HepG2 (cell line): ENCODE results near the gene PDE4D. TPM values are rescaled to one million over a fixed set of nuclear protein-coding genes. Genes with fewer than 3 reads are reported as not detected.

ENCODE experiments used
- ARID5B ChIP-seq: IDR thresholded peaks from 2 replicates; pipeline ENCODE4 v1.4.0; 2020; ENCODE audit warnings: mild to moderate bottlenecking, missing genetic modification reagents
- CEBPB ChIP-seq: IDR thresholded peaks from 2 replicates; pipeline ENCODE4 v1.6.1; 2011; ENCODE audit warnings: low read depth, low read length, improper control_type of control experiment, borderline replicate concordance
- E2F1 ChIP-seq: sonication (generic); formaldehyde crosslinking; IDR thresholded peaks from 2 replicates; pipeline ENCODE4 v1.5.0; 2020; ENCODE audit warnings: missing genetic modification reagents
- EEA1 ChIP-seq: sonication (generic); formaldehyde crosslinking; IDR thresholded peaks from 2 replicates; pipeline ENCODE4 v1.5.1; 2020; ENCODE audit warnings: mild to moderate bottlenecking, missing genetic modification reagents, borderline replicate concordance
- FOXP1 ChIP-seq, 2 experiments: fragments of 450-650 bp in 1 of 2; IDR thresholded peaks; 2 replicates each; pipeline ENCODE4 v1.6.1; 2017 to 2018; ENCODE audit warnings: antibody characterized with exemption in 1 of 2
- FOXP4 ChIP-seq: sonication (generic); formaldehyde crosslinking; IDR thresholded peaks from 2 replicates; pipeline ENCODE4 v1.4.0; 2020; ENCODE audit warnings: missing genetic modification reagents
- GMEB2 ChIP-seq: IDR thresholded peaks from 2 replicates; pipeline ENCODE4 v1.6.1; 2016; ENCODE audit warnings: missing biosample characterization, missing genetic modification reagents, low read depth
- HMG20A ChIP-seq: IDR thresholded peaks from 2 replicates; pipeline ENCODE4 v1.6.1; 2016; ENCODE audit warnings: borderline replicate concordance
- JDP2 ChIP-seq: sonication (generic); formaldehyde crosslinking; IDR thresholded peaks from 2 replicates; pipeline ENCODE4 v1.8.1; 2022; ENCODE audit warnings: missing genetic modification reagents, borderline replicate concordance
- KMT2A ChIP-seq: sonication (generic); formaldehyde crosslinking; IDR thresholded peaks from 2 replicates; pipeline ENCODE4 v1.4.0; 2020; ENCODE audit warnings: missing genetic modification reagents
- MLLT10 ChIP-seq: sonication (generic); formaldehyde crosslinking; IDR thresholded peaks from 2 replicates; pipeline ENCODE4 v1.4.0; 2020; ENCODE audit warnings: missing genetic modification reagents
- MXD1 ChIP-seq: sonication (generic); formaldehyde crosslinking; IDR thresholded peaks from 2 replicates; pipeline ENCODE4 v1.4.0; 2020; ENCODE audit warnings: mild to moderate bottlenecking, missing genetic modification reagents
- NR1H2 ChIP-seq: sonication (generic); formaldehyde crosslinking; IDR thresholded peaks from 2 replicates; pipeline ENCODE4 v1.8.1; 2022; ENCODE audit warnings: low read depth, missing genetic modification reagents, borderline replicate concordance
- PHF8 ChIP-seq: sonication (generic); formaldehyde crosslinking; IDR thresholded peaks from 2 replicates; pipeline ENCODE4 v1.5.0; 2020; ENCODE audit warnings: missing genetic modification reagents
- RFXAP ChIP-seq: sonication (generic); formaldehyde crosslinking; IDR thresholded peaks from 2 replicates; pipeline ENCODE4 v1.4.0; 2020; ENCODE audit warnings: missing genetic modification reagents, borderline replicate concordance
- RORA ChIP-seq: sonication (generic); formaldehyde crosslinking; IDR thresholded peaks from 2 replicates; pipeline ENCODE4 v1.5.0; 2020; ENCODE audit warnings: mild to moderate bottlenecking, missing genetic modification reagents, moderate library complexity
- ZNF460 ChIP-seq: sonication (generic); formaldehyde crosslinking; IDR thresholded peaks from 2 replicates; pipeline ENCODE4 v1.5.1; 2020; ENCODE audit warnings: missing genetic modification reagents, mild to moderate bottlenecking, borderline replicate concordance
- ZZZ3 ChIP-seq: sonication (generic); formaldehyde crosslinking; IDR thresholded peaks from 2 replicates; pipeline ENCODE4 v1.4.0; 2020; ENCODE audit warnings: missing genetic modification reagents, mild to moderate bottlenecking, borderline replicate concordance
- polyA plus RNA-seq, 8 experiments: library from polyadenylated mRNA; depleted of rRNA in 3 of 8; stranded (reverse) in 7 of 8; unstranded in 1 of 8; fragments of >200 nt; fragmentation: Illumina TruSeq in 4 of 8; extraction: Trizol in 4 of 8; gene quantifications; 2 replicates each; pipeline versions ENCODE4 v1.2.1 to v1.2.3, GENCODE V29; 2011 to 2016; ENCODE audit warnings: low read depth in 4 of 8, missing spikeins in 1 of 8, mixed read lengths in 1 of 8; ENCODE audit not compliant: insufficient read depth in 1 of 8
- total RNA-seq, 5 experiments: library from RNA; depleted of rRNA; stranded (reverse); fragments of >200 nt; fragmentation: Illumina TruSeq; extraction: Trizol; gene quantifications; 2 replicates each; pipeline ENCODE4 v1.2.3, GENCODE V29; 2016; ENCODE audit warnings: low read depth in 1 of 5

The PDE4D gene
- total and polyA plus RNA-seq, 2 of the 13 experiments (the other 11 are each of a cell fraction or from before 2014, with no cell fraction given) = 7.0 to 12.2 TPM

- TF ChIP-seq GMEB2 (no peak), ZNF460 (CRISPR knock-in tag) (no peak), CEBPB (peak; percentile 96), ARID5B (CRISPR knock-in tag) (peak; percentile 86), HMG20A (no peak), FOXP1 (IDR thresholded peaks at IDR 0.05) (no peak), FOXP1 (CRISPR knock-in tag; IDR thresholded peaks at IDR 0.05) (peak; percentile 60), E2F1 (CRISPR knock-in tag) (no peak), PHF8 (peak; percentile 39; the same call in 1 of the 2 replicates), NR1H2 (CRISPR knock-in tag) (no peak), FOXP4 (CRISPR knock-in tag) (peak; percentile 72), RORA (CRISPR knock-in tag) (no peak), ZZZ3 (no peak), EEA1 (CRISPR knock-in tag) (no peak), RFXAP (CRISPR knock-in tag) (no peak), MXD1 (CRISPR knock-in tag) (no peak), MLLT10 (CRISPR knock-in tag) (no peak), KMT2A (CRISPR knock-in tag) (peak; percentile 67; the same call in 1 of the 2 replicates), JDP2 (CRISPR knock-in tag) (no peak)
Measured at GRCh38 chr5:59036274-59036961, 857.1 kb downstream of the PDE4D start (continued).
